Ishikawa (cell line): ENCODE data around the gene CD99L2.

Source experiments
- CEBPB ChIP-seq: IDR thresholded peaks from 2 replicates; pipeline ENCODE4 v1.6.1; 2012
- CREB1 ChIP-seq: IDR thresholded peaks from 2 replicates; pipeline ENCODE4 v1.6.1; 2012; ENCODE audit warnings: low read depth
- EGR1 ChIP-seq: IDR thresholded peaks from 2 replicates; pipeline ENCODE4 v1.6.1; 2012
- EP300 ChIP-seq: IDR thresholded peaks from 2 replicates; pipeline ENCODE4 v1.6.1; 2012; ENCODE audit warnings: borderline replicate concordance
- FOXM1 ChIP-seq: IDR thresholded peaks from 2 replicates; pipeline ENCODE4 v1.6.1; 2012; ENCODE audit warnings: low read depth, borderline replicate concordance
- MAX ChIP-seq: IDR thresholded peaks from 2 replicates; pipeline ENCODE4 v1.6.1; 2012
- NFIC ChIP-seq: IDR thresholded peaks from 2 replicates; pipeline ENCODE4 v1.6.1; 2012
- RAD21 ChIP-seq: IDR thresholded peaks from 2 replicates; pipeline ENCODE4 v1.6.1; 2012; ENCODE audit warnings: low read depth
- REST ChIP-seq: IDR thresholded peaks from 2 replicates; pipeline ENCODE4 v1.6.1; 2012; ENCODE audit warnings: low read depth, mild to moderate bottlenecking
- TAF1 ChIP-seq: IDR thresholded peaks from 2 replicates; pipeline ENCODE4 v1.6.1; 2012; ENCODE audit warnings: low read depth, mild to moderate bottlenecking
- TCF12 ChIP-seq: IDR thresholded peaks from 2 replicates; pipeline ENCODE4 v1.6.1; 2012; ENCODE audit warnings: low read depth
- TEAD4 ChIP-seq: IDR thresholded peaks from 2 replicates; pipeline ENCODE4 v1.6.1; 2012
- YY1 ChIP-seq: IDR thresholded peaks from 2 replicates; pipeline ENCODE4 v1.6.1; 2012; ENCODE audit warnings: low read depth
- ZBTB7A ChIP-seq: IDR thresholded peaks from 2 replicates; pipeline ENCODE4 v1.6.1; 2012; ENCODE audit warnings: low read depth
- TF ChIP-seq, protein P1 (sequence below): IDR thresholded peaks from 2 replicates; pipeline ENCODE4 v1.6.1; 2012

Gene CD99L2

GRCh38 chrX:150792949-150793527 lies 105.4 kb downstream of the CD99L2 start:
- TF ChIP-seq CREB1 (no peak), TEAD4 (no peak), MAX (no peak), CEBPB (no peak), ZBTB7A (no peak), NFIC (no peak), RAD21 (no peak), YY1 (no peak), REST (no peak), FOXM1 (no peak), EGR1 (no peak), EP300 (no peak), TCF12 (no peak), TAF1 (no peak)
- TF ChIP-seq, protein P1, sequence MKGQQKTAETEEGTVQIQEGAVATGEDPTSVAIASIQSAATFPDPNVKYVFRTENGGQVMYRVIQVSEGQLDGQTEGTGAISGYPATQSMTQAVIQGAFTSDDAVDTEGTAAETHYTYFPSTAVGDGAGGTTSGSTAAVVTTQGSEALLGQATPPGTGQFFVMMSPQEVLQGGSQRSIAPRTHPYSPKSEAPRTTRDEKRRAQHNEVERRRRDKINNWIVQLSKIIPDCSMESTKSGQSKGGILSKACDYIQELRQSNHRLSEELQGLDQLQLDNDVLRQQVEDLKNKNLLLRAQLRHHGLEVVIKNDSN = no peak

DNA sequence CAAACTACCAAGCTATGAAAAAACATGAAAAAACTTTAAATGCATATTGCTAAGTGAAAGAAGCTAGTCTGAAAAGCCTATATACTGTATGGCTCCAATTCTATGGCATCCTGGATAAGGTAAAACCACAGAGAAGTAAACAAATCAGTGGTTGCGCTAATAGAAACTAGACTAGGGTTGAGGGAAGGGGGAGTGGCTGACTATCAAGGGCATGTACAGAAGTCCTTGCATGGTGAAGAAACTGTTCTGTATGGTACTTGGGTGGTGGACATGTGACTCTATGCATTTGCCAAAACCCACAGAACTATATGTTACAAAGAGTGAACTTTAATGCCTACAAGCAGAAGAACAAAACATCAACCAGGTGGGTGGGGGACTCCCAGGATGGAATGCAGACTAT lies 108.4 kb downstream of the CD99L2 start:
- no peak for TF ChIP-seq EGR1
- TF ChIP-seq TCF12 = no peak
- no peak for TF ChIP-seq RAD21
- TF ChIP-seq, protein P1 = no peak
- no peak for TF ChIP-seq FOXM1
- no peak for TF ChIP-seq ZBTB7A
- no peak for TF ChIP-seq REST
- TF ChIP-seq YY1 = no peak
- TF ChIP-seq MAX = no peak
- no peak for TF ChIP-seq CEBPB
- TF ChIP-seq EP300 = no peak

DNA sequence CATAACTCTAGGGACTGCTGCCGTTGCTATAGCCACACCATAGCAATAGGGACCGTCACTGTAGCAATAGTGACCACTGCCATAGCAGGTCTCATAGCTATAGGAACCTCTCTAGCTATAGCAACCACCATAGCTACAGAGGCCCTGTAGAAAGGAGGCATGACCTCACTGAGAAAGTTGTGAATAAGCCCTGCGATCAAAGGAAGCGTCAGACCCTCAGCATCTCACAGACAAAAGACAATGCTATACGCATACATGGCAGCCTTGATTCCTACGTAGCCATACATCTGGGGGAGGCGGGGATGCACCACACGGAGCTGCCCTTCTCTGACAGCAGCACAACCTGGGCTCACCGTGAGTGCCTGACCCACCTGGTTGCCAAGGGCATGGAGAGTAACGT lies 116.8 kb downstream of the CD99L2 start:
- TF ChIP-seq EGR1 (no peak), NFIC (no peak), TAF1 (no peak), EP300 (no peak), REST (no peak), ZBTB7A (no peak), TEAD4 (no peak), TCF12 (no peak), RAD21 (no peak), CEBPB (no peak), CREB1 (no peak), FOXM1 (no peak), MAX (no peak)
- TF ChIP-seq, protein P1 = no peak

DNA sequence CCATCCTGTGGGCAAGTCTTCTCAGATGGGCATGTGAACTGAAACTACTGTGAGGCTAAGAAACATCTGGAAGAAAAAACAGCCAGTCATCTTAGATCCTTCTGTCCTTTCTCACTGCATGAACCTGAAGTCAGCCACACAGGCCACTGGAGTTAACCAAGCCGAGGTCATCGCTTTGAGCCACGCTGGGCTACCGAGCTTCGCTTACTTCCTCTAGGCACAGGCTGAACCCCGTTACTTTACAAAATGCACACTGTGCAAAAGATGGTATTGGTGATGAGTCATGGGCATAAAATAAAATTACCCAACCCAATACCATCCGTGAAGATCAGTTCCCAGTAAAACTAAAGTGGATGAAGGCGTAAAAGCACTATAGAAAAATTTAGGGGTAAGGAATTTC lies 119.1 kb downstream of the CD99L2 start:
- TF ChIP-seq REST (no peak), ZBTB7A (no peak)
